Activated T-cell treated with anti-CD3 and anti-CD28 coated beads for 48 hours (primary cell): ENCODE results near the gene DRC3.

Experiments
- DNase-seq: peaks from one replicate; pipeline ENCODE4 v3.0.0-alpha.2; 2020; ENCODE audit warnings: low read depth

The DRC3 gene

GRCh38 chr17:18056214-18056613, 83.6 kb downstream of the DRC3 start:
- no peak for DNase-seq

DNA sequence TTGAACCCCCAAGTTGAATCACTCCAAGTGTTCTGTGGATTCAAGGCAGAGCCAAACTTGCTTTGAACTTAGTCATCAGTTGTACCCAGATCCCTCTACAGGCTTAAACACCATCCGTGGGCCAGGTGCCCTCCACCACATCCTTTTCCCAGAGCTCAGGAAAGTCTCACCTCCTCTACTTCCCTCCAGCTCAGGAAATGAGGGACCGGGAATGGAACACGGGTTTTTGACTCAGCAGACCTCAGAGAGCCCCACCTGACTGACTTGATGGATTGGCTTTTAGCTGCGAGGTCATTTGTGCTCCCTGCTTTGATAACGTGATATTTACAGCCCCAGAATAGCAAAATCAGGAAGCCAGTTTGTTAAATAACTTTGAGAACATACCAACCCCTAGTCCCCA, 86.6 kb downstream of the DRC3 start:
- no peak for DNase-seq

DNA sequence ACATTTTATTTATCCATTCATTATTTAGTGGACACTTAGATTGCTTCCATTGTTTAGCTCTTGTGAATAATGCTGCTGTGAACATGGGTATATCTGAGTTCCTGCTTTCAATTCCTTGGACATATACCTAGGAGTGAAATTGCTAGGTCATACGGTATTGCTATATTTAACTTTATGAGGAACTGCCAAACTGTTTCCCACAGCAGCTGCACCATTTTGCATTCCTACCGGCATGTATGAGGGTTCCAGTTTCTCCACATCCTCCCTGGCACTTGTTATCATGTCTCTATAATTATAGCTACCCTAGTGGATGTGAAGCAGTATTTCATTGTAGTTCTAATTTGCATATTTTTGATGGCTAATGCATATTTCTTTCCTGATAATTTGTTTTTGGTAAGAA, 91.4 kb downstream of the DRC3 start:
- no peak for DNase-seq

- DNase-seq: no peak
Measured at GRCh38 chr17:18065546-18065945, 92.9 kb downstream of the DRC3 start.
